GM19397 (cell line): ENCODE results near the gene TGM4.
"Not testable (repeated sequence)": the region's sequence is repeated elsewhere in the genome, so short reads cannot be mapped to it uniquely, and the experiment has no call there.

Experiments used
- ATAC-seq: cut with Tn5 transposase; IDR thresholded peaks from one replicate; pipeline ENCODE4 v1.9.1; 2021; ENCODE audit warnings: mild to moderate bottlenecking, moderate library complexity; ENCODE audit not compliant: unreplicated experiment

Gene TGM4

GRCh38 chr3:44913868-44914468, 39.6 kb downstream of the TGM4 start:
- ATAC-seq, result no peak

- no peak for ATAC-seq
Observed at GRCh38 chr3:44914936-44915335, 40.5 kb downstream of the TGM4 start.

GRCh38 chr3:44915702-44916438, 41.5 kb downstream of the TGM4 start:
- no peak for ATAC-seq

DNA sequence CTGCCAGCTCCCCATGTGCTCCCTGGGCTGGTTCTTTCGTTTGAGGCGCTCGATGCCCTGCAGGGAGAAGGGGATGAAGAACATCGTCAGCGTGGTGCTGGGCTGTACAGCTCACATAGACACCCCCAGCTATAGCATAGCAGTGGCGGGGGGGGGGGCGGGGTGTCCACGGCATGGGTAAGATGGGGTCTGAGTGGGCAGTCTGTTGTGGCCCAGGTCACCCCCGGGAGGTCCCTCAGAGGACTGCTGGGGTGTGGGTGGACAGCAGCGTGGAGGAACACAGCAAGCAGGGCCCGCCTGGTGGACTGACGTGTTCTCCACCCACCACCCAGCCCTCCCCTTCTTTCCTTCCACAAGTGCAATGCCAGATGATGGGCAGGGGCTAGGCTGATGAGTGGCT, 43.7 kb downstream of the TGM4 start:
- ATAC-seq, result no peak

- no peak for ATAC-seq
Observed at GRCh38 chr3:44918581-44918980, 44.2 kb downstream of the TGM4 start.

DNA sequence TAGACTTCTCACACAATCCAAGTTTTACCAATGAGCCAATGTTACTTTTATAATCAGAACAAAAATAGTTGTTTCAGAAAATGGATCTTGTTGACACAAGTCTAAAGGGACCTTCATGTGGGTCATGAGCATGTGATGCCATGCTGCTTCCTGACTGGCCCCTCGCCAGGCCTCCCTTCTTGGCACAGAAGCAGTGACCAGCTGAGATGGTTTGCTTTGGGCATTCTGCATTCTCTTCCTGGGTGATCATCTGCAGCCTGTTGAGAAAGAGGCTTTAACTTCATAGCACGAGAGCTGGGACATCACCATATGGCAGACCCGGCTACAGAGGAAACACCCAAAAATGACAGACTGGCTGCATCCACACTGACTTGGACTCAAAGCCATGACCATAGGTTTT, 45.7 kb downstream of the TGM4 start:
- no peak for ATAC-seq

GRCh38 chr3:44923632-44924456, 49.4 kb downstream of the TGM4 start:
- ATAC-seq, result no peak

DNA sequence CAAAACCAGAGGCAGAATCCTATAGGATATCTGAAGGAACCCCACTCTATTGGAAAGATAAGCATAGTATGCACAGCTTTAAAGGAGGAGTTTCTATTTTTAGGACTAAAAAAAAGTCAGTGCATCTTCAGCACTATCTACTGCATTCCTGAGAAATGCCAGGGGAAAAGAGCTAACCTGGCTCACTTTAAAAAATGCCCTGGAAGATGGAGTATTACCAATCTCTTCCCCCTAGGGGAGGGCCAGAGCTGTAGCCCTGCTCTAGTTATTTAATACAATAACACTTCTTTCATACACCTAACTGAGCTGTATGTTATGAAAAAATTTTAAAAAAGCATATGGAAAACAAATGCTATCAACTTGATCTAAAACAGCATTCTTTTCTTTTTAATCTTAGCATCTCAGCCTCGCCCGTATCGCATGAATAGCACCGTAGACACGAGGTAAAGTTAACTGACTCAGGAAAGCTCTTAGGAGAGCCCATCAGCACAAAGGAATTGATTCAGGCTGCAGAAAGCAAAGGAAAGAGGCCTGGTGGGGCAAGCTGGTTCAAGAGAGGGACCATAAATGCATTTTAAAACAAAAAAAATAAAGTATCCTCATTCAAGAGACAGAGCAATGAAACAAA, 50.2 kb downstream of the TGM4 start:
- no peak for ATAC-seq

- ATAC-seq, result no peak
Observed at GRCh38 chr3:44926172-44926571, 51.8 kb downstream of the TGM4 start.

GRCh38 chr3:44926921-44927320, 52.5 kb downstream of the TGM4 start:
- ATAC-seq, result no peak

DNA sequence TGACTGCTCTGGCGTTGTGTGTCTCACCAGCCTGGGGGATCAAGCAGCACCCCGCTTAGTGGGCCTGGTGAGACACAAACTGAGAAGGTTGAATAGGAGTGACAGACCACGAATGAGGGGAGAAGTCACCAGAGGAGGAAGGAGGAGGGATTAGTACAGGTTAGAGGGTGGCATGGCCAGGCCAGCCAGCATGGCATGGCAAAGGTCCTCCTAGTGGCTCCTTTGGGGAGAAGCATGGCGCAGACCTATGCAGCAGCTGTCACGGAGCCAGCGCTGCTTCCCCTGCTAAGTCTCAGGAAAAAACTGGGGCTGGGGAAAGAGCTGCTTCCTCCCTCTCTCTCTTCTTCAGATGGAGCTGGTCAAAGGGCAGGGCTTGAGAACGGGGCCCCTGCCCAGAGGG, 53.0 kb downstream of the TGM4 start:
- no peak for ATAC-seq

- ATAC-seq, result no peak
Observed at GRCh38 chr3:44929782-44930181, 55.4 kb downstream of the TGM4 start.

GRCh38 chr3:44930911-44931310, 56.5 kb downstream of the TGM4 start:
- ATAC-seq, result no peak

DNA sequence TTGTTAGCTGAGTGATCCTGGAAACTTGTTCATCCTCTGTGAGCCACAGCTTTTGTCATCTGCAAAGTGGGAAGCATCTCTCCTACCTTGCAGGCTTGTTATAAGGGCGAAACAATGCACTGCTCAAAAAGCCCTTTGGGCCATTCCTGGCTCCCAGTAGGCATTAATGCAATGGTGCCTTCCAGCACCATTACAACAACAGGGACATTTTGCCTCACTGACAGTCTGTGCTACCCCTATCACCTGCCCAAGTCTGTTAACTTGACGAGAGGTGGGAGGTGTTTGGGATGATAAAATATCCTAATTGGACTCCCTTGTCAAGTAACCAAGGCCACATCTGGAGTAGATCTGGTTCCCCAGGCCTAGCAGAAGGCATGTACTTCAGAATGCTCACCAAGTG, 57.4 kb downstream of the TGM4 start:
- no peak for ATAC-seq

DNA sequence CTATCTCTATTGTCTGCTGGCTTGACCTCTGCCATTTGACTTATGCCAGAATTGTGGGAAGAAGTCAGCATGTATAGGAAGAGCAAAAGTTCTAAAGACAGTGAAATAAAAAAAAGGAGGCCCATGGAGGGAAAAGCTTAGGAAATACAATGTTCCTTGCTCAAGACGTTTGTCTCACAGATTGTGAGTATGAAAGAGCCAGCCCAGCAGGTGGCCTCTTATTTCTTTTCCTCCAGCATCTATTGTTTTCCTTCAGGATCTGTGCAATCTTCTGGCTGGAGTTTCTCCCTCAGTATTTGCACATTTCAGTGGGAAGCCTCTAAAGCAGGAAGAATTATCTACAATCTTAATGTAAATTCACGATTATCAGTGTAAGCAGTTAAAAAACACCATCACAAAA, 57.9 kb downstream of the TGM4 start:
- ATAC-seq, result no peak

DNA sequence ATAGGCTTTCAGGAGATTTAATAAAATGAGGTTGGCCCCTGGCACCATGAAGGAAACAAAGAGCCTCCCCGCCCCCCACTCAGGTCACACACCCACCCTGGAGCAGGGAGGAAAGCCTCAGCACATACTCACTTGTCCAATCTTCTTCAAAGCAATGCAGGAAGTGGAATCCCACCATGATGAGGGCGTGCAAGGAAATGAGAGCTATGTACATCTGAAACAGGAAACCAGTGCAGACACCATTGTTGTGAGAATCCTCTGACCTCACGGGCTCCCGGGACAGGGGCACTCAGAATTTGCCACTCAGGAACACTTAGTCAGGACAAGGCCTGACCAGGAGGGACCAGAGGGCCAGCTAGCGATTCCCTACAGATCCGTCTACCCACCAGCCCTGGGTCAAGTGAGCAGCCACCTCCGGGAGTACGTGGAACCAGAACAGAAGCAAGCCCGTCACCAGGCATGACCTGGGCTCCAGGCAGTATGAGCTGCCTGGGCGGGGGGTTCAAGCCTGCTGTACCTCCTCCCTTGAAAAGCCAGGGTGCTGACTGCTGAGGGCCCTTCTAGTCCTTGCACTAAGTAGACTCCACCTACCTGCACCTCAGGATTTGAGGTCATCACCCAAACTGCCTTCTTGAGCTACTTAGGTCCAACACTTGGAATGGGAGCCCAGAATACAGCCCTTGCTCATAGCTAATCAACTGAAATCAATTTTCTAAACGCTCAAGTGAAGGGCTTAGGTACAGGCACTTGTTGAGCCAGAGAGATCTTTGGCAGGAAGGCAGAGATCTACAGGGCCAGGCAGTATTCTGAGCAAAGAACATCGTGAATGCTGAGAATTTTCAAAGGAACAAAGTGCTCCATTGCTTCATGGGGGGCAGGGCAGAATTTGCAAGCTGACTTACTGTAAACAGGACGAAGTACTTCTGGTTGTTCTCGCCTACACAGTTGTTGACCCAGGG, 58.9 kb downstream of the TGM4 start:
- no peak for ATAC-seq

- no peak for ATAC-seq
Observed at GRCh38 chr3:44939581-44940036, 65.2 kb downstream of the TGM4 start.

DNA sequence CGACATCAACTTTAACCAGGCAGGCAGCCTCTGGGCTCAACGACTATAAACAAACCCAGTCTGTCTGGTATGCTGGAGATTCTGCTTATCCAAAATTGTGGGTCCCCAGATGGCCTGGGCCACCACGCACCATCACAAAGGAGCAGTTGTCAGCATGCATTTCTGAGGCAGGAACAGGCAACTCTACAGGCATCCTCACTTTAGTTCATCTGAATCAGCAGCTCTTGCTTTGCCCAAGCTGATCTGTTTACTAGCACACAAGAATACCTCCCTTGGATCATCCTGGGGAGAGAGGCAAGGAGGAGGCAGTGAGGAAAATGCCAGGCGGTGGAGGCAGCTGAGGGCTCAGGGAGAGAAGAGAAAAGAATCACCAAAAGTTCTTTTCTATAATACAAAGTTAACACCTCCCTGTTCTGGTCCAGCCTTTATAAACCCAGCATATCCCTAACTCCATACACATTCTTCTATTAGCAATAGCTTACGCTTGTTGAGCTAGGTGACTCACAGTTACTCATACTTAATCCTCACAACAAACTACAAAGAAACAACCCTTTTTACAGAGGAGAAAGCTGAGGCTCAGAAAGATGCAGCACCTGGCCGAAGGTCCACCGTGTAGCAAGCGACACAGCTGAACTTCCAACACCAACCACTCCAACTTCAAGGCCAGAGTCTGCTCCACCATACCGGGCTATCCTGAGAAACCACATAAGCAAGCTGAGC, 68.0 kb downstream of the TGM4 start:
- ATAC-seq, result no peak

DNA sequence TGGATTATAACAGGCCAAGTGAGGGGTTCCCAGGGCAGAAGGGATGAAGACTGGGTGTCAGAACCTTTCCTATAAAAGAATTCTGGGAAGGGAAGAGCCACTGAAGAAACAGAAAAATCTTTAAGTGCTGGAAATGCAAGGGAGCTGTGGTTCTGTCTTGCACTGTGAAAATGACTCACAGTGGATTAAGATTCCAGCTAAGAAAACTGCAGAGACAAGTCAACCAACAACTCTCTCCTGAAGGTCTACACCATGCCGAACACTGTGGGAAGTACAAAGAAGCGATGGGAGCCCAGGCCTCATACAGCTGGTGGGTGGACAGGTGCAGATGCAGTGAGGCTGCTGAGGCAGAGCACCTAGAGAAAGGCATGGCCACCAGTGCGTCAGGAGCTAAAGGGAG, 73.8 kb downstream of the TGM4 start:
- no peak for ATAC-seq

DNA sequence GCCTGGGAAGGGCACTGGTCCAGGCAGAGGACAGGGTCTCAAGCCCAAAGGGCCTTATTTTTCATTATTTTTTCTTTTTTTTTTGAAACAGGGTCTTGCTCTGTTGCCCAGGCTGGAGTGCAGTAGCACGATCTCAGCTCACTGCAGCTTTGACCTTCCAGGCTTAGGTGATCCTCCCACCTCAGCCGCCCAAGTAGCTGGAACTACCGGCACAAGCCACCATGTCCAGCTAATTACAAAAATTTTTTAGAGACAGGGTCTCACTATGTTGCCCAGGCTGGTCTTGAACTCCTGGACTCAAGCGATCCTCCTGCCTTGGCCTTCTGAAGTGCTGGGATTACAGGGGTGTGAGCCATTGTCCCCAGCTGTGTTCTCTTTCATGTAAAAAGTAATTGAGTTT, 75.4 kb downstream of the TGM4 start:
- ATAC-seq, result not testable (repeated sequence)
